Neutrophil (primary cell): ENCODE results near the gene AGAP2.

Experiments used
- H3K27ac ChIP-seq: fragments of 200-600 bp; sonication (generic); 2 replicates; pipeline ENCODE4 v1.5.1; 2016; ENCODE audit warnings: mild to moderate bottlenecking, moderate library complexity
- H3K27me3 ChIP-seq: fragments of 200-600 bp; sonication (generic); 2 replicates; pipeline ENCODE4 v1.6.0; 2016; ENCODE audit warnings: mild to moderate bottlenecking
- H3K36me3 ChIP-seq: fragments of 200-600 bp; sonication (generic); 2 replicates; pipeline ENCODE4 v1.5.1; 2017
- H3K4me1 ChIP-seq, 2 experiments: fragments of 200-600 bp in 1 of 2; sonication (generic) in 1 of 2; 1 replicate in 1 of 2; 2 replicates in 1 of 2; pipeline versions ENCODE4 v1.5.1 to v1.6.1; 2013 to 2016; ENCODE audit warnings: low read depth in 1 of 2, low read length in 1 of 2, mild to moderate bottlenecking in 1 of 2, moderate library complexity in 1 of 2; ENCODE audit not compliant: control insufficient read depth in 1 of 2, insufficient read depth in 1 of 2
- H3K4me3 ChIP-seq, 2 experiments: fragments of 200-600 bp in 1 of 2; sonication (generic) in 1 of 2; 1 replicate in 1 of 2; 2 replicates in 1 of 2; pipeline ENCODE4 v1.5.1; 2013 to 2016; ENCODE audit warnings: low read depth in 1 of 2, low read length in 1 of 2, mild to moderate bottlenecking in 1 of 2, moderate library complexity in 1 of 2
- H3K9me3 ChIP-seq: fragments of 200-600 bp; sonication (generic); 2 replicates; pipeline ENCODE4 v1.5.1; 2016
- TF ChIP-seq, protein P1 (sequence below): fragments of 200-600 bp; sonication (generic); IDR thresholded peaks from 2 replicates; pipeline ENCODE4 v1.5.1; 2016; ENCODE audit warnings: antibody characterized with exemption

The AGAP2 gene

DNA sequence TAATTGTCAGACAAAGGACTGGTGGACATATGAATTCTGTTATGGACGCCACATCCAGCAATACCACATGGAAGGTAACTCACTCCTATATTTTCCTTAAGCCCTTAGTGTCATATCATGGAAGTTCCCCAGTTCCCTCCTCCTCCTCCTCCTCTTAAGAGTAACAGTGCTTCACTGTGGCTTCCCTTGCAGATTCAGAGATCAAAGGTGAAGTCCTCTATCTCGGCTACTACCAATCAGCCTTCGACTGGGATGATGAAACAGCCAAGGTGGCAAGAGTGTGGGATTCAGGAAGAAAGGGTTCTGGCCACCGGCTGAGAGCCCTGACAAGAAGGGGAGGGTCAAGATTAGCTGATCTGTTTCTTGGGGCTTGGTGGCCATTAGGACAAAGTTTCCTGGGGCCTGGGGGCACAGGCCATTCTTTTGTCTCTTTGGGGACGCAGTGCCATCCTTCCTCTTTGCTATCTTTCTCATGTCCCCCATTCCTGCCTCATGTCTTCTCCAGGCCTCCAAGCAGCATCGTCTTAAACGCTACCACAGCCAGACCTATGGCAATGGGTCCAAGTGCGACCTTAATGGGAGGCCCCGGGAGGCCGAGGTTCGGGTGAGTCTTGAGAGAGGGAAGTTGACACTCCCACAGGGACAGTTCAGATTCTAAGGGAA lies 42.6 kb downstream of the AGAP2 start:
- Histone ChIP-seq H3K4me1 (peaks cover 18 to 21% of the 10 kb centered on the region in 2 experiments), H3K36me3 (peaks cover 51% of the 10 kb centered on the region), H3K9me3 (no peaks in the 10 kb centered on the region), H3K4me3 (peak overlapping the region in 1 of 2 experiments; percentile 5), H3K27me3 (peaks cover 7% of the 10 kb centered on the region), H3K27ac (no peak overlapping the region)
- TF ChIP-seq, protein P1, sequence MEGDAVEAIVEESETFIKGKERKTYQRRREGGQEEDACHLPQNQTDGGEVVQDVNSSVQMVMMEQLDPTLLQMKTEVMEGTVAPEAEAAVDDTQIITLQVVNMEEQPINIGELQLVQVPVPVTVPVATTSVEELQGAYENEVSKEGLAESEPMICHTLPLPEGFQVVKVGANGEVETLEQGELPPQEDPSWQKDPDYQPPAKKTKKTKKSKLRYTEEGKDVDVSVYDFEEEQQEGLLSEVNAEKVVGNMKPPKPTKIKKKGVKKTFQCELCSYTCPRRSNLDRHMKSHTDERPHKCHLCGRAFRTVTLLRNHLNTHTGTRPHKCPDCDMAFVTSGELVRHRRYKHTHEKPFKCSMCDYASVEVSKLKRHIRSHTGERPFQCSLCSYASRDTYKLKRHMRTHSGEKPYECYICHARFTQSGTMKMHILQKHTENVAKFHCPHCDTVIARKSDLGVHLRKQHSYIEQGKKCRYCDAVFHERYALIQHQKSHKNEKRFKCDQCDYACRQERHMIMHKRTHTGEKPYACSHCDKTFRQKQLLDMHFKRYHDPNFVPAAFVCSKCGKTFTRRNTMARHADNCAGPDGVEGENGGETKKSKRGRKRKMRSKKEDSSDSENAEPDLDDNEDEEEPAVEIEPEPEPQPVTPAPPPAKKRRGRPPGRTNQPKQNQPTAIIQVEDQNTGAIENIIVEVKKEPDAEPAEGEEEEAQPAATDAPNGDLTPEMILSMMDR: no peak

GRCh38 chr12:57694459-57695019 lies 44.0 kb downstream of the AGAP2 start:
- H3K27me3 ChIP-seq: peaks cover 20% of the 10 kb centered on the region
- peaks cover 42% of the 10 kb centered on the region for H3K36me3 ChIP-seq
- TF ChIP-seq, protein P1: no peak
- H3K4me3 ChIP-seq: peak overlapping the region; percentile 76 to 94
- no peaks in the 10 kb centered on the region for H3K9me3 ChIP-seq
- H3K4me1 ChIP-seq: peaks cover 18 to 21% of the 10 kb centered on the region in 2 experiments
- peak overlapping the region; percentile 90 for H3K27ac ChIP-seq

GRCh38 chr12:57693659-57694458 lies 44.7 kb downstream of the AGAP2 start, which contains the start of gene OS9:
Gene OS9 (plus strand): TSS chr12:57694132. CDS start chr12:57694162, 30 bp downstream.
- Histone ChIP-seq H3K36me3 (peaks cover 40% of the 10 kb centered on the region), H3K27ac (peak within 1 kb of the TSS; percentile 90), H3K4me3 (peak within 1 kb of the TSS; percentile 76 to 94), H3K4me1 (peaks cover 18 to 21% of the 10 kb centered on the region in 2 experiments), H3K9me3 (no peaks in the 10 kb centered on the region), H3K27me3 (peaks cover 27% of the 10 kb centered on the region)
- TF ChIP-seq, protein P1: peak; percentile 97

GRCh38 chr12:57693317-57693658 lies 45.3 kb downstream of the AGAP2 start:
- H3K4me3 ChIP-seq: peak overlapping the region; percentile 76 to 94
- H3K9me3 ChIP-seq: no peaks in the 10 kb centered on the region
- TF ChIP-seq, protein P1: no peak
- peak overlapping the region; percentile 90 for H3K27ac ChIP-seq
- H3K4me1 ChIP-seq: peaks cover 18 to 21% of the 10 kb centered on the region in 2 experiments
- peaks cover 34% of the 10 kb centered on the region for H3K36me3 ChIP-seq
- H3K27me3 ChIP-seq: peaks cover 33% of the 10 kb centered on the region

GRCh38 chr12:57692500-57692899 lies 46.0 kb downstream of the AGAP2 start:
- H3K36me3 ChIP-seq: peaks cover 26% of the 10 kb centered on the region
- H3K4me3 ChIP-seq: no peak overlapping the region
- peaks cover 41% of the 10 kb centered on the region for H3K27me3 ChIP-seq
- no peak overlapping the region for H3K27ac ChIP-seq
- H3K9me3 ChIP-seq: no peaks in the 10 kb centered on the region
- H3K4me1 ChIP-seq: peaks cover 18 to 21% of the 10 kb centered on the region in 2 experiments
- TF ChIP-seq, protein P1: no peak
